IgD-negative memory B cell (primary cell): ENCODE measurements around the gene RRN3. TPM values are rescaled to one million over a fixed set of nuclear protein-coding genes. Genes with fewer than 3 reads are reported as not detected.

Experiments used
- polyA plus RNA-seq: library from polyadenylated mRNA; unstranded; fragments of 300-500 nt; fragmentation: Illumina TruSeq; gene quantifications from one replicate; pipeline ENCODE4 v1.2.3, GENCODE V29; 2021

RRN3 gene
- polyA plus RNA-seq, 1 donor from 2014 or later = 26.1 TPM

Other genes starting within 250 kb of the RRN3 start
- 3.3 TPM for gene NPIPA1, start 156.8 kb downstream of the RRN3 start, polyA plus RNA-seq
- 31.7 TPM for gene PDXDC1, start 119.2 kb downstream of the RRN3 start, polyA plus RNA-seq
- 58.0 TPM for gene NTAN1, start 38.2 kb downstream of the RRN3 start, polyA plus RNA-seq